GM18517 (cell line): Measurements from ENCODE around the gene GLI3.

Source experiments
- ATAC-seq: cut with Tn5 transposase; IDR thresholded peaks from one replicate; pipeline ENCODE4 v1.9.1; 2021; ENCODE audit warnings: mild to moderate bottlenecking, moderate library complexity; ENCODE audit not compliant: unreplicated experiment

The GLI3 gene

GRCh38 chr7:42180806-42181205, 56.2 kb downstream of the GLI3 start:
- no peak for ATAC-seq

- no peak for ATAC-seq
Measured at GRCh38 chr7:42176724-42177101, 60.3 kb downstream of the GLI3 start.

- no peak for ATAC-seq
Measured at GRCh38 chr7:42175834-42176723, 60.9 kb downstream of the GLI3 start.

GRCh38 chr7:42174391-42174912, 62.6 kb downstream of the GLI3 start:
- no peak for ATAC-seq

GRCh38 chr7:42170724-42171123, 66.3 kb downstream of the GLI3 start:
- no peak for ATAC-seq

- no peak for ATAC-seq
Measured at GRCh38 chr7:42168512-42168911, 68.5 kb downstream of the GLI3 start.

- no peak for ATAC-seq
Measured at GRCh38 chr7:42167631-42168236, 69.3 kb downstream of the GLI3 start.

- no peak for ATAC-seq
Measured at GRCh38 chr7:42167206-42167605, 69.8 kb downstream of the GLI3 start.

- ATAC-seq: no peak
Measured at GRCh38 chr7:42164881-42165428, 72.1 kb downstream of the GLI3 start.

GRCh38 chr7:42162560-42163325, 74.3 kb downstream of the GLI3 start:
- no peak for ATAC-seq

GRCh38 chr7:42161719-42162118, 75.3 kb downstream of the GLI3 start:
- ATAC-seq: no peak

- ATAC-seq: no peak
Measured at GRCh38 chr7:42161110-42161509, 75.9 kb downstream of the GLI3 start.

GRCh38 chr7:42159130-42159529, 77.9 kb downstream of the GLI3 start:
- no peak for ATAC-seq

GRCh38 chr7:42156967-42157721, 79.9 kb downstream of the GLI3 start:
- no peak for ATAC-seq

- no peak for ATAC-seq
Measured at GRCh38 chr7:42156291-42156865, 80.6 kb downstream of the GLI3 start.

- ATAC-seq: no peak
Measured at GRCh38 chr7:42155584-42156290, 81.3 kb downstream of the GLI3 start.

- ATAC-seq: no peak
Measured at GRCh38 chr7:42154173-42154572, 82.8 kb downstream of the GLI3 start.

GRCh38 chr7:42152329-42153205, 84.4 kb downstream of the GLI3 start:
- ATAC-seq: no peak
